ENCODE results near the gene OR8D2.
A peak's percentile ranks its signal among the peaks of the same experiment; 100 is the strongest.
"Not testable (repeated sequence)": the region's sequence is repeated elsewhere in the genome, so short reads cannot be mapped to it uniquely, and the experiment has no call there.

Gene OR8D2

DNA sequence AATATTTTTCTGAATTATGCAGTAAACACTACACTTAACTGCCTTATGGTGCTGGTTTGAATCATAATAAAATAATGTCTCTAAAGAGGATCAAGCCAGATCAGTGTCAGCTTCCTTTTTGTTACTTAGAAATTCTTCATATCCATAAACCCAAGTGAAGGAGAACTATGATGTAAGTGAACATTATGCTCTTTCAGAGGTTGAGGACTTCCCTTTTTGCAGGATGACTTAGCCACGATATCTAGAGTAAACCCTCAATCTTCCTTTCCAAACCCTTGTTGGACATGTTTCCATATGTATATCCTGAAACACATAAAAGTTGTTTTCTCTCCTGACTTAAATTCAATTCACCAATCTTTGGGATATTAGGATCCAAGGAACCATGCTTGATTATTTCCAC lies 25.3 kb downstream of the OR8D2 start:
- H3K27ac ChIP-seq (ENCODE audit: low read depth, low read length, severe bottlenecking) = no peak overlapping the region
- WGBS, 2 experiments (ENCODE audit: insufficient coverage in 2 of 2) = no CpG with 5 or more reads among the region's 1 CpG
- no peaks in the 10 kb centered on the region for H3K9me3 ChIP-seq (ENCODE audit: control insufficient read depth, low read length)
- H3K36me3 ChIP-seq (ENCODE audit: control insufficient read depth, insufficient read depth, low read length) = no peaks in the 10 kb centered on the region
- no peaks in the 10 kb centered on the region for H3K4me1 ChIP-seq (ENCODE audit: control insufficient read depth, insufficient read depth, low read length, poor library complexity, severe bottlenecking)
- no peak overlapping the region for H3K4me3 ChIP-seq (ENCODE audit: extremely low read depth, insufficient read depth, low read length, poor library complexity, severe bottlenecking)

DNA sequence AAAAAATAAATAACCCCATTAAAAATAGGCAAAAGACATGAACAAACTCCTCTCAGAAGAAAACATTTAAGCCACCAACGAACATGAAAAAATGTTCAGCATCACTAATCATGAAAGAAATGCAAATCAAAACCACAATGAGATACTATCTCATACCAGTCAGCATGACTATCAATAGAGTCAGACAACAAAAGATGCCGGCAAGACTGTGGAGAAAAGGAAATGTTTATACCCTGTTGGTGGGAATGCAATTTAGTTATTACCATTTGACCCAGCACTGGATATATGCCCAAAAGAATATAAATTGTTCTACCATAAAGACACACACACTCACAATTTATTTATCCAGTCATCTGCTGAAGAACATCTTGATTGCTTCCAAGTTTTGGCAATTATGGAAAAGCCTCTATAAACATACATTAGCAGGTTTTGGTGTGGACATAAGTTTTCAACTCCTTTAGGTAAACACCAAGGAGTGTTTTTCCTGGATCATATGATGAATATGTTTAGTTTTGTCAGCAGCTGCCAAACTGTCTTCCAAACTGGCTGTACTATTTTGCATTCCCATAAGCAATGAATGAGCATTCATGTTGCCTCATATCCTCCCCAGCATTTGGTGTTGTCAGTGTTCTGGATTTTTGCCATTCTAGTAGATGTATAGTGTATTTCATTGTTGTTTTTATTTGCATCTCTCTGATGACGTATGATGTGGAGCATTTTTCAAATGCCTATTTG lies 34.2 kb downstream of the OR8D2 start:
- 75% methylated on average over 1 of the region's 3 CpGs; no CpG with 5 or more reads in 1 of the 2 experiments for WGBS, 2 experiments (ENCODE audit: insufficient coverage in 2 of 2)
- no peaks in the 10 kb centered on the region for H3K36me3 ChIP-seq (ENCODE audit: control insufficient read depth, insufficient read depth, low read length)
- H3K4me1 ChIP-seq (ENCODE audit: control insufficient read depth, insufficient read depth, low read length, poor library complexity, severe bottlenecking) = no peaks in the 10 kb centered on the region
- peak overlapping the region; percentile 38 for H3K27ac ChIP-seq (ENCODE audit: low read depth, low read length, severe bottlenecking)
- peaks cover 6% of the 10 kb centered on the region for H3K9me3 ChIP-seq (ENCODE audit: control insufficient read depth, low read length)
- no peak overlapping the region for H3K4me3 ChIP-seq (ENCODE audit: extremely low read depth, insufficient read depth, low read length, poor library complexity, severe bottlenecking)

DNA sequence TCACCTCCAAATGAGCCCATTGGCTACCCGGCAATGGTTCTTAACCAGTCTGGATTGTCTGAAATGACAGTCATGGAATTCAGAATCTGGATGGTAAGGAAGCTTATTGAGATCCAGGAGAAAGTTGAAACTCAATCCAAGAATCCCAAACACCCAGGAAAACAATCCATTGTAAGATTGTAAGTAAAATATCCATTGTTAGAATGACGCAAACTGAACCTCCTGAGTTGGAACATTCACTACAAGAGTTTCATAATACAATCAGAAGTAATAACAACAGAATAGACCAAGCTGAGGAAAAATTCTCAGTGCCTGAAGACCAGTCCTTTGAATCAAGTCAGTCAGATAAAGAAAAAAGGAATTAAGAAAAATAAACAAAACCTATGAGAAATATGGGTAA lies 41.7 kb downstream of the OR8D2 start:
- no peak overlapping the region for H3K27ac ChIP-seq (ENCODE audit: low read depth, low read length, severe bottlenecking)
- no CpG with 5 or more reads among the region's 2 CpGs for WGBS, 2 experiments (ENCODE audit: insufficient coverage in 2 of 2)
- peaks cover 6% of the 10 kb centered on the region for H3K9me3 ChIP-seq (ENCODE audit: control insufficient read depth, low read length)

DNA sequence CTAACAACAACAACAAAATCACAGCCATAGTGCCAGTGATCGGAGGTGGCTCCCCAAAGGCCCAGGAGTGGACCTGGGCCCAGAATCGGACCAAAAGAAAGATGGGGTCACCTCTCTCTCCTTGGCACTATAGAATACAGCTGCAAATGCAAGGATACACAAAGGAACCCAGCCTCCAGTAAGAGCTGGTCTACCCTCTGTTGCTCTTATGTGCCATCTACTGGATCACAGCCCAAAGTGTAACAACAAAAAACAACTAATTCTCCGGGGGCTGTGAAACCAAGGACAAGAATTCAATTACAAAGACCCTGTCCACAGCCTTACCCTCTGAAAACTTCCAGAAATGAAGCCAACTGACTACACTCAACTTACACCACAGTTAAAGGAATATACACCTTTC lies 42.2 kb downstream of the OR8D2 start:
- Histone ChIP-seq H3K36me3 (ENCODE audit: control insufficient read depth, insufficient read depth, low read length) (no peaks in the 10 kb centered on the region), H3K27ac (ENCODE audit: low read depth, low read length, severe bottlenecking) (no peak overlapping the region), H3K4me1 (ENCODE audit: control insufficient read depth, insufficient read depth, low read length, poor library complexity, severe bottlenecking) (peaks cover 12% of the 10 kb centered on the region), H3K4me3 (ENCODE audit: extremely low read depth, insufficient read depth, low read length, poor library complexity, severe bottlenecking) (no peak overlapping the region), H3K9me3 (ENCODE audit: control insufficient read depth, low read length) (peaks cover 6% of the 10 kb centered on the region)
- 50 to 64% methylated on average over 2 of the region's 3 CpGs for WGBS, 2 experiments (ENCODE audit: insufficient coverage in 2 of 2)

More for the DNA sequence above, 41.7 kb downstream of the OR8D2 start:
- H3K4me3 ChIP-seq (ENCODE audit: extremely low read depth, insufficient read depth, low read length, poor library complexity, severe bottlenecking) = no peak overlapping the region
- no peaks in the 10 kb centered on the region for H3K36me3 ChIP-seq (ENCODE audit: control insufficient read depth, insufficient read depth, low read length)
- peaks cover 12% of the 10 kb centered on the region for H3K4me1 ChIP-seq (ENCODE audit: control insufficient read depth, insufficient read depth, low read length, poor library complexity, severe bottlenecking)

DNA sequence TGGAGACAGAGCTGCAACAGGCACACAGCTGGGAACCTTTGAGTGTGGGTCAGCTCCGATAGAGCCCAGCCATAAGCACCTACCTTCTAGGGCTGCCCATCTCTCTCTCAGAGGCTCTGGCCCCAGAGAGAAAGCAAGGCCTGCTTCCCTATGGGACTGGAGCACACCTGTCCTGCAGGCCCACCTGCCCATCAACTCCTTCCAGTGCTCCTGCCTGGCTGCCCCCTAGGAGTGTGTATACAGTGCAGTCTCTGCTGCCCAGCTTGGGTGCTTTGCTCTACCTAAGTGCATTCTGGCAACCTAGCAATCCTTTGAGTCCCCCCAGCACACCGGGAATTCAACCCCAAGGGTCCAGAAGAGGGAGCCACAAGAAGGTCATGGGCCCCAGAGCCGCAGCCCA lies 42.8 kb downstream of the OR8D2 start:
- H3K9me3 ChIP-seq (ENCODE audit: control insufficient read depth, low read length) = peaks cover 6% of the 10 kb centered on the region
- WGBS, 2 experiments (ENCODE audit: insufficient coverage in 2 of 2) = 100% methylated on average over 1 to 2 of the region's 3 CpGs
- no peak overlapping the region for H3K27ac ChIP-seq (ENCODE audit: low read depth, low read length, severe bottlenecking)
- no peak overlapping the region for H3K4me3 ChIP-seq (ENCODE audit: extremely low read depth, insufficient read depth, low read length, poor library complexity, severe bottlenecking)
- no peaks in the 10 kb centered on the region for H3K36me3 ChIP-seq (ENCODE audit: control insufficient read depth, insufficient read depth, low read length)
- peaks cover 14% of the 10 kb centered on the region for H3K4me1 ChIP-seq (ENCODE audit: control insufficient read depth, insufficient read depth, low read length, poor library complexity, severe bottlenecking)

DNA sequence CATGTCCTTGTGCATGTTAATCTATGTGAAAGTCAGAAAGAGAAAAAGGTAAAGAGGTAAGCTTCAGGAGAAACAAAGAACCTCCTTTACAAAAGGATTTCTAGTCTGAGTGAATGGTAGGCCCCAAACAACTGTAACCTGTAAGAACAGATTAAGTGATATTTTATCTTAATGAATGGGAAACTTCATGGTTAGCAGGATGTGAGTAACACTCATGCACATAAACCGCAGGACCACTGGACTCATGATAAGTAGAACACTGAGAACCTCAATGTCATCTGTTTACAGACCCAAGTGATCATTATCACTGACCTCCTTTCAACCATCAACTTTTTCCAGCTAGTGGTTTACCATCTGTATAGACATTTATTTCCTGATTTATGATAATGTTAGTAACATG lies 43.9 kb downstream of the OR8D2 start:
- Histone ChIP-seq H3K27ac (ENCODE audit: low read depth, low read length, severe bottlenecking) (no peak overlapping the region), H3K4me1 (ENCODE audit: control insufficient read depth, insufficient read depth, low read length, poor library complexity, severe bottlenecking) (peaks cover 14% of the 10 kb centered on the region), H3K4me3 (ENCODE audit: extremely low read depth, insufficient read depth, low read length, poor library complexity, severe bottlenecking) (no peak overlapping the region), H3K9me3 (ENCODE audit: control insufficient read depth, low read length) (peaks cover 2% of the 10 kb centered on the region), H3K36me3 (ENCODE audit: control insufficient read depth, insufficient read depth, low read length) (no peaks in the 10 kb centered on the region)
- 57% methylated on average over 1 of the region's 1 CpG; no CpG with 5 or more reads in 1 of the 2 experiments for WGBS, 2 experiments (ENCODE audit: insufficient coverage in 2 of 2)

DNA sequence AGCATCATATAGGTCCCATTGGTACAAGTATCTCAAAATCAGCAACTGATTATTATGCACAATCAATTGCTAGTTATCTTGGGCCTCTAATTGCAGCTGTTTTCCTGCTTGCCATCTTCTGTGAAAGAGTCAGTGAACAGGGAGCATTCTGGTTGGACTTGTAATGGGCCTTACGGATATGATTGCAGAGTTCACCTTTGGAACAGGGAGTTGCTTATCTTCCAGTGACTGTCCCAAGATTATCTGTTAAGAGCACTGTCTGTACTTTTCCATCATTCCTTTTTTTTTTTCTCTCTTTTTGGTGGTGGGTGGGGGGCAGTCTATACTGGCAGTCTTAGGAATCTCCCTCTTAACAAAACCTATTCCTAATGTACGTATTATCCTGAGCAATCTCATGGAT lies 46.0 kb downstream of the OR8D2 start:
- peaks cover 14% of the 10 kb centered on the region for H3K4me1 ChIP-seq (ENCODE audit: control insufficient read depth, insufficient read depth, low read length, poor library complexity, severe bottlenecking)
- H3K4me3 ChIP-seq (ENCODE audit: extremely low read depth, insufficient read depth, low read length, poor library complexity, severe bottlenecking) = no peak overlapping the region
- H3K36me3 ChIP-seq (ENCODE audit: control insufficient read depth, insufficient read depth, low read length) = no peaks in the 10 kb centered on the region
- H3K9me3 ChIP-seq (ENCODE audit: control insufficient read depth, low read length) = no peaks in the 10 kb centered on the region
- H3K27ac ChIP-seq (ENCODE audit: low read depth, low read length, severe bottlenecking) = no peak overlapping the region
- no CpG with 5 or more reads among the region's 2 CpGs for WGBS, 2 experiments (ENCODE audit: insufficient coverage in 2 of 2)

DNA sequence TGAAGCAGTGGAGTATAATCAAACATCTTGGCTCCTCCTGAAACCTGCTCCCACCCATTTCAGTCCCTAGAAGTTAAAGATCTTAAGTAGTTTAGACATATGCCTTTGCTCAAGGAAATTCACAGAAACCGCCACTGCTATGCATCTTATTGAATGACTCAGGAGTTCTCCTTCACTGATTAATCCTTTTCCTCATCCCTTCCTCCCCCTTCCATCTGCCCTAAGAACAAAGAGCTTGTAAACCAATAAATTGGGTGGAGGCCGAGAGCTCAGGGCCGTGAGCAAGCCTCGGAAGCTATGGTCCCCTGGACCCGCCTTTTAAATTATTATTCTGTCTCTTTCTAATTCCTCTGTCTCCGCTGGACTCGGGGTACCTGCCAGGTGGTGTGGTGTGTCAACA lies 49.1 kb downstream of the OR8D2 start:
- not testable (repeated sequence) for H3K36me3 ChIP-seq (ENCODE audit: control insufficient read depth, insufficient read depth, low read length); H3K4me1 ChIP-seq (ENCODE audit: control insufficient read depth, insufficient read depth, low read length, poor library complexity, severe bottlenecking); H3K4me3 ChIP-seq (ENCODE audit: extremely low read depth, insufficient read depth, low read length, poor library complexity, severe bottlenecking); H3K9me3 ChIP-seq (ENCODE audit: control insufficient read depth, low read length); H3K27ac ChIP-seq (ENCODE audit: low read depth, low read length, severe bottlenecking)
- 80% methylated on average over 1 of the region's 7 CpGs for WGBS, 2 experiments (ENCODE audit: insufficient coverage in 2 of 2)
